DMS79 treated with DMSO at 0.1 percent for 48 hours (cell line): ENCODE data around the gene EGLN2.
"Not testable (repeated sequence)": the region's sequence is repeated elsewhere in the genome, so short reads cannot be mapped to it uniquely, and the experiment has no call there.

Experiments
- DNase-seq: peaks from one replicate; lab custom pipeline; 2025; lab: John Stamatoyannopoulos, UW

EGLN2 gene

DNA sequence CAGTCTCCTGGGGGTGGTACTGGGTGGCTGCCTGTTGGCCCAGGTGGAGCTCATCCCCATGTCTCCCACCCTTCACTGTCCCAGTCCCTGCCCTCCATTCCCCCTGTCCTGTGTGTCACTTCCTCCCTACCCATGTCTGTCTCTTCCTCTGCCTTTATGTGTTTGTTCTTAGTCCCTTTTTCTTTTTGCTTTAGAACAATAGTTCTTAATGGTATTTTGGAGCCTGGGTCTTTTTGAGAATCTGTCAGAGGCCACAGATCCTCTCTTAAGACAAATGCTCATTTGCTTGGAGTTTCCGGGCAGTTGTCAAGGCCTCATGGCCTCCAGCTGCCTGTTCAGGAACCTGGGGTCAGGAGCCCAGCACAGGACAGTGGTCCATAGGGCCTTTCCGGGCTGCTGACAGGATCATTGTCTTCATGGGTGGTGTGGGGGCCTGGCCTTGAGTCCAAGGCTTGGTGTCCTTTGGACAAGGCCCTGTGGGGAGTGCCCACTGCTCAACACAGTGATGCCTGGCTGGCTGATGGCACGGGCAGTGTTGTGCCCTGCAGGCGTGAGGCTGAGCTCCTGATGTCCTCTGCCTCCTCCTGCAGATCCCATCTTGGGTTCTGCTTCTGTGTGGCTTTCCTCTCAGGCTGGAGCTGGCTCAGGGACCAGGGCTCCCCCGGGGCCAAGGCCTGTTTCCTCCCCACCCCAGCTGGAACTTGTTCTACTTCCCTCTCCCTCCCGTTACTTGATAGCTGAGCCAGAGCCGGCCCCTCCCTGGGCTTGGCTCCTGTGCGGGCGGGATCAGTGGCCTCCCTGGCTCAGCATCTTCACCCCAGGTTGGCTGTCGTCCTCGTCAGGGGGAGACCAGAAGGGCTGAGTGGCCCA, 3.5 kb downstream of the EGLN2 start:
- no peak for DNase-seq

DNA sequence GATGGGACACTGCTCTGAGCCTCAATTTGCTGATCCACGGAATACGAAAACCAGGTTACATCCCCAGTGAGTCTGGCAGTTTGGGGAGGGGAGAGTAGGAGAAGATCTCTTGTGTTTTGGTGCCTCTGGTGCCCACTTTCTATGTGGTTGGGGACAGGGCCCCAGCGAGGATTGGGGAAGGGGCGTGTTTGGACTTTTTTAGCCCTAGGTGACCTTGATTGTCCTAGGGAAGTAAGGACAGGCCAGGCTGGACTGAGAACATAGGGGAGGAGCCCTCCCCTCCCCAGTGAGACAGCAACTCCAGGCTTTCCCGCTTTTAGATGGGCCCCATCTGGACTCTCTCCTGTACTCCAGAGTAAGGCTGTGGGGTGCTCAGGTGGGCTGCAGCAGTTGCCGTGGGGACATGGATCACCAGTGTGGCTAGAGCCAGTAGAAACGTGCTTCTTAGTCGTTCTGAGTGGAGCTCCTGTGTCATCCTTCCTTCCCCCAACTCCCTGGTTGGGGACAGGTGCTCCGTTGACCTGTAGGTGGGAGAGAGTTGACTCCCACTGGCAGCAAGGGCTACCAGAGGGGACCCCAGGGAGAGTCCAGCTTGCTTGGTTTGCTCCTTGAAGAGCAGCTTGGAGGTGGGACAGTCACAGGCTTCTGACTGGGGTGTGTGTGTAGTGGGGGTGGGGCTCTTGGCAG, 4.3 kb downstream of the EGLN2 start:
- DNase-seq: no peak

DNA sequence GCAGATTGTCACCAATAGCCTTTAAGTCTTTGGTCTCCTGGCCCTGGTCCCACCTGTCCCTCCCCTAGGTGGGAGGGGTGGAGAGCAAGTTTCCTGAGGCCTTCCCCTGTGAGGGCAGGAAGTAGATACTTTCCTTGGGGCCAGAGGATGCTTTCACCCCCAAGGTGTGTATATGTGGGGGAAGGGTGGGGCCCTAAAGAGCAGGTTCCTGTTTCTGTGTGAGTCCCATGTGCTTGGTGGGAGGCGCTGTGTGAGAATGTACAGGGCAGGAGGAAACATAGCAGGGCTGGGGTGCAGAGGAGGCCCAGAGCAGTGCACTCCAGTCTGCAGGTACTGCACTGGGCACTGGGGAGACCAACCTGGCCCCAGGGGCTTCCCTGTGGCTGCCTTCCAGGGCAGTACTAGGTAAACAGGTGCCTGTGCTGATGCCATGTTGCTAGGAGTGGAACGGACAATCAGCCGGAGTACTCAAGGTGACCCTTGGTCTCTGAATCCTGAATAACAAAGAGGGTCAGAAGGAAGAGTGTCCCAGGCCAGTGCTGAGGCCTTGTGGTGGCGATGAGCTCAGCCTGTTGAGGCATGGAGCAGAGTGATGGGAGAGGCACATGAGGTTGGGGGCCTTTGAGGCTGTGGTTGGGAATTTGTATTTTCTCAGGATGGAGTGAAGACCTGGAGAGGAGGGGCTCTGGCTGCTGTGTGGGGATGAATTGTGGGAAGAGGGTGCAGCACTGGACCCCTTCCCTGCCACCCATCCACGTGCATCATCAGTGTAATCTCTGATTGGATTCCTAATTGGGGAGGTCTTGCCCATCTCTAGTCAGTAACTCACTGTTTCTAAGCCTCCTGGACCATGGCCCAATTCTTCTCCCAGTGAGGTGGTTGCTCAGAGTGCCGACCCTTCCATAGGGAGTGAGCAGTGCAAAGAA, 5.1 kb downstream of the EGLN2 start:
- no peak for DNase-seq

DNA sequence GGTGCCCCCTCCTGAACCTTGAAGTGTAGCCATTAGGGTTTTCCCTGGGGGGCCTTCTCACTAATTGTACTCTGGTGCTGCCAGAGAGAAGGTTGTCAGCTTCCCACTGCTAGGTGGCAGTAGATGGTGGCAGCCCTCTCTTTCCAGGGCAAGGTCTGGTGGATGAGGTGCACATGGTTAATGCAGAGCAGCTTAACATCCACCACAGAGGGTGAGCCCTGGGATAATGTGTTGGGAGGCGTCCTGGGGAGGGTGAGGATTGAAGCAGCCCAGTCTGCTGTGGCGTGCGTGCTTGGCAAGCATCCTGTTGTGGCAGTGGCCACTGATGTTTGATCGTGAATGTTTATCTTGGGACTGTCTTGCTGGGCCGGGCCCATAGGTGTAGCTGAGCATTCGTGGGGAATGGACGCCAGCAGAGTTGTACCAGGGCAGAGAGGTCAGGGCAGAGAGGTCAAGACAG, 5.8 kb downstream of the EGLN2 start:
- no peak for DNase-seq

DNA sequence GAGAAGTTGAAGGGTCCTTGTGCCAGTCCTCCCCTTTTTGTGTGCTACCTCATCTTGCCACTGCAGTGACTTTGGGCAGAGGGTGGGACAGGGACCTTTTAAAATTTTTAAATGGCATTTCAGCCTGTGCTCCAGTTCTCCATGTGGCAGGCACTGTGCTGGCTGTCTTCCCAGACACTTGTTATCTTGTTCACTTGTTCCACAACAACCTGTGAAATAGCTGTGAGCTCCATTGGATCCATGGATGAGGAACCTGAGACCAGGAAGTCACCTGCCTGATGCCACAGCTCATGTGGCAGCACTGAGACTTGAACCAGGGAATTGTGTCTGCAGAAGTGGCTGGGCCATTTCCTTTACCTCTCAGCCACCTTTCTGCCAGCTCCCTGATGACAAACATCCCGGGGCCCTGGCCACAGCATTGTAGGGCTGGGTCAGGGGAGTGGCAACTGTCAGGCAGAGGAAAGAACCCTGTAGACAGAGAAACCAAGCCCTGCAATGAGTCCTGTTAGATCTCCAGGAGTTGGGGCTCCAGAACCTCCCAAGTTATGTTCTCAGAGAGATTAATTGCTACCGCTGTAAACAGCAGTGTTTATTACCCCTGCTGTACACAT, 6.4 kb downstream of the EGLN2 start:
- DNase-seq: no peak

DNA sequence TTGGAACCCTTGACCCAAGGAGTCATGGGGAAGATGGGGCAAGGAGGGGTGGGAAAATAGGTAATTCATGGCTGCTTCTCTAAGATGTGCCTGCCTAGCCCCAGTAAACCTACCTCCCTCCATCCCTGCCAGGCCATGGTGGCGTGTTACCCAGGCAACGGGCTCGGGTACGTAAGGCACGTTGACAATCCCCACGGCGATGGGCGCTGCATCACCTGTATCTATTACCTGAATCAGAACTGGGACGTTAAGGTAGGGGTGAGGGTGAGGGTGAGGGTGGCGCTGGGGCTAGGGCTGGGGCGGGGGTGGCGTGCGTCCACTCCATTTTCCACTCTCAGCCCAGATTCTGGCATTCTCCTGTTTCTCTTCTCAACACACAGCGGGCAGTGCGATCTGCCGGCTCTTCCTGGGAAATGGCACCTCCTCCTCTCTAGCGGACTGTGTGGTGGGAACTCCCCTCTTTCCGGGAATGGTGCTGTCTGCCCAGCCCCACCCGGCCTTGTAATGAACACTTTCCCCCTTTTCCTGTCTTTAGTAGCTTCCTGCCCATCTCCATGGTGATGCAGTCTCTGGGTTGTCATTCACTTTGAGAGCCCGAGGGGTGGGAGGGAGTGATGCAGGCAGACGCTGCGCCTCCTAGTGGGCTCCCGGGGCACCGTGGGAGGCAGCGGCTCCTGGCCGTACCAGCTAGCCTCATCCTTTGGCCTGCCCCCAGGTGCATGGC, 7.6 kb downstream of the EGLN2 start:
- no peak for DNase-seq

DNA sequence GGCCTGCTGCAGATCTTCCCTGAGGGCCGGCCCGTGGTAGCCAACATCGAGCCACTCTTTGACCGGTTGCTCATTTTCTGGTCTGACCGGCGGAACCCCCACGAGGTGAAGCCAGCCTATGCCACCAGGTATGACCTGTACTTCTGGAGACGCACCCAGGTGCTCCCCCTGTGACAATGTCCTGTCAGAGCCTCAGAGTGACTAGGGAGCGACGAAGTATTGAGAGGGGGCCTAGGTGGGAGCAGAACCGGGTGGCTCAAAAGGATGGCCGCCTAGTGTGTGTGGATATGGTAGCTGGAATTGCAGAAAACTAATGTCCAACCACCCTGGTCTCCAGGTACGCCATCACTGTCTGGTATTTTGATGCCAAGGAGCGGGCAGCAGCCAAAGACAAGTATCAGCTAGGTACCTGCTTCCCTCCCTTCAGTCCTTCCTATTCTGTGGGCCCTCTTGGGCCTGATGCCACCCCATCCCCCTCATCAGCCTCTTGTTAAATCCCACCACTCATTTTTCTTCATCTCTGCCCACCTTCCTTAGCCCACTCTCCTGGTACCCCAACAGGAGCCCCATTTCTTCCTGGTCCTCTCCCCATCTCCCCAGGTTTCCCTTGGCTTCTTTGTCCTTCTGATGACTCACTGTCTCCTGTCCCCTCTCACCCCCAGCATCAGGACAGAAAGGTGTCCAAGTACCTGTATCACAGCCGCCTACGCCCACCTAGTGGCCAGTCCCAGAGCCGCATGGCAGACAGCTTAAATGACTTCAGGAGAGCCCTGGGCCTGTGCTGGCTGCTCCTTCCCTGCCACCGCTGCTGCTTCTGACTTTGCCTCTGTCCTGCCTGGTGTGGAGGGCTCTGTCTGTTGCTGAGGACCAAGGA, 8.4 kb downstream of the EGLN2 start:
- DNase-seq: no peak

DNA sequence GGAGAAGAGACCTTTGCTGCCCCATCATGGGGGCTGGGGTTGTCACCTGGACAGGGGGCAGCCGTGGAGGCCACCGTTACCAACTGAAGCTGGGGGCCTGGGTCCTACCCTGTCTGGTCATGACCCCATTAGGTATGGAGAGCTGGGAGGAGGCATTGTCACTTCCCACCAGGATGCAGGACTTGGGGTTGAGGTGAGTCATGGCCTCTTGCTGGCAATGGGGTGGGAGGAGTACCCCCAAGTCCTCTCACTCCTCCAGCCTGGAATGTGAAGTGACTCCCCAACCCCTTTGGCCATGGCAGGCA, 9.0 kb downstream of the EGLN2 start:
- no peak for DNase-seq

DNA sequence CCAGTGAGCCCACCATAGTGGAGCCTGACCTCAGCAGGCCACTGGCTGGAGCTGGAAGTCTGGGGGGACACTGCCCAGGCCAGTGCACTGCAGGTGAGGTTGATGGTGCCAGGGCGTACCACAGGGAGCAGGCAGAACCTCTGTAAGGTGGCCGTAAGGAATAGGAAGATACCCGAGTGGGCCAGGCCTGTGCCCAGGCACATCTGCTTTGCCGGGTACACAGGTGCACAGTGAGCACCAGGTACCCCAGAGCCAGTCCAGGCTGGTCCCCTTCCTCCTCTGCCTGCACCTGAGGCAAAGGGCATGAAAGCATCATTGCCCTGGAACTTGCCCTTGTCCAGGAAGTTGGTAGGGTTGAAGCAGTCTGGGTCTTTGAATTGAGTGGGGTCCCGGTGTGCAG, 9.5 kb downstream of the EGLN2 start:
- DNase-seq: no peak

DNA sequence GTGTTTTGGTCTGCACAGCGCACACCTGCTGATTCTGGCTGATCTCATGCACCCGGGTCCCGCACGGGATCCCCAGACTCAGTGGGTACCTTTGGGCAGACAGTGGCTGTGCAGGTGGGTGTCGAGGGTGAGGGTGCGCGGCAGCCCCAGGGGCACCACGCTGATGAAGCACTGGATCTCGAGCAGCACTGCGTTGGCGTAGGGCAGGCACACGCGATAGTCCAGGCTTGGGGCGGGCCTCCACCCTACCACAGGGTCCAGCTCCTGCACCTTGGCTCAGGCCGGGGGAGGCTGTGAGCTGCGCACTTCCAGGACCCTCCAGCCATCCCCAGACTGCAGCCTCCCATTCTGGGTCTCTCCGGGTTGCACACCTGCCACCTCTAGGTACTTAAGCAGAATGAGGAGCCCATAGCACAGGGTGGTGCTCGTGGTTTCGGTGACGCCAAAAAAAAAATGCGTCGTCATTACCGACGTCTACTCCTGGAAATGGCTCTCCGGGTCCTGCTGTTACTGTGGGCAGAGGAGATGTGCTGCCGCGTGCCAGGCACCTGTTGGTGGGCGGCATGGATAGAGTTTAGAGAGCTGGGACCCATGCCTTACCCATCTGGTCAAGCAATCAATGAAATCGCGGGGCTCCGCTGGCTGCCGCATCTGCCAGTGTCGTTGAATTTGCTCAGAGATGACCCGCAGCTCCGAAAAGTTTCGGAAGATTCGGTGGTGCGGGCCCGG, 10.5 kb downstream of the EGLN2 start:
- no peak for DNase-seq

DNA sequence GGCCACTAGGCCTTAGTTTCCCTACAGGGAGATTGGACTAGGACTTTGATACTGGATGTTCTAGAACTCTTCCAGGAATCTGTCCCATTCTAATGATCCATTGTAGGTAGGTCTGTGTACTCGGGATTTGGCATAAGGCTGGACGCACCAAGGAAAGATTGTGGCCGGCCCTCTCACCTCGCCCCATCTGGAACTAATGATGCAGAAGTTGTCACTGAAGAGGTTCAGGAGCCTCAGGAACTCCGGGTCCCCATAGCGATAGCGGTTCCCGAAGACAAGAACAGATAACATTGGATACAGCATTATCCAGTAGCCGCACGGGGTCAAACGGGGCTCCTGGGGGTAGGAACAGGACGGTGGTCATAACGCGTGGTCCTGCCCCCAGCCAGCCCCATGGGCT, 11.2 kb downstream of the EGLN2 start:
- DNase-seq: no peak

DNA sequence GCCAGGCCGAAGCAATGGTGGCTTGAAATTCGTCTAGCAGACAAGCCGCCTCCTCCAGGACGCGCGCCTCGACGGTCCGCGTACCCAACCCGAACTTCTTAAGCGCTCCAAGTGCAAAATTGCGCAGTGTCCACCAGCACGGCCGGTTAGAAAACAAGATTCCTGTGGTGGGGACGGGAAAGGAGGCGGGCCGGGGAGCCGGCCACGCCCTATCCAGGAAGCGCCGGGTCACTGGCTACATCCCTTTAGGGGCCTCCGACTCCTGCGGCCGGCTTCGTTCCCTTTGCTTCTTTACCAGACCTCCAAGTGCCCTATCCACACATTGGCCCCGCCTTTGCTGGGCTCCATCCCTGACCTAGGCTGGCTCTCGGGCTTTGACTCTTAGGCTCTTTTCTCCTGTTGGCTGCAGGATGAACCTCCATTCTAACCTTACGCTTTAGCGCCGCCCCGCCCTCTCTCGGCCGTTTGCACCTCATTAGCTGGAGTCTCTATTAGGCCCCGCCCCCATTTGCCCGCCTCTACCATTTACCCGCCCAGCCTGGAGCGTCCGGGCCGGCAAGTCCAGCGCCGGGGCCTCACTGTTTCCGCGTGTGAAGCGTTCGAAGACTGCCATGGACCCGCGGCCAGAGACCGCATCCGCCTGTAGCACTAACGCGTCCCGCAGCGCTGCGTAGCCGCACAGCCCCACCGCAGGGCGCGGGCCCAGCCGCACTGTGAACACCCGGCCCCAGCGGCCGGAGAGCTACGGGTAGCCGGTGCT, 11.8 kb downstream of the EGLN2 start:
- not testable (repeated sequence) for DNase-seq

DNA sequence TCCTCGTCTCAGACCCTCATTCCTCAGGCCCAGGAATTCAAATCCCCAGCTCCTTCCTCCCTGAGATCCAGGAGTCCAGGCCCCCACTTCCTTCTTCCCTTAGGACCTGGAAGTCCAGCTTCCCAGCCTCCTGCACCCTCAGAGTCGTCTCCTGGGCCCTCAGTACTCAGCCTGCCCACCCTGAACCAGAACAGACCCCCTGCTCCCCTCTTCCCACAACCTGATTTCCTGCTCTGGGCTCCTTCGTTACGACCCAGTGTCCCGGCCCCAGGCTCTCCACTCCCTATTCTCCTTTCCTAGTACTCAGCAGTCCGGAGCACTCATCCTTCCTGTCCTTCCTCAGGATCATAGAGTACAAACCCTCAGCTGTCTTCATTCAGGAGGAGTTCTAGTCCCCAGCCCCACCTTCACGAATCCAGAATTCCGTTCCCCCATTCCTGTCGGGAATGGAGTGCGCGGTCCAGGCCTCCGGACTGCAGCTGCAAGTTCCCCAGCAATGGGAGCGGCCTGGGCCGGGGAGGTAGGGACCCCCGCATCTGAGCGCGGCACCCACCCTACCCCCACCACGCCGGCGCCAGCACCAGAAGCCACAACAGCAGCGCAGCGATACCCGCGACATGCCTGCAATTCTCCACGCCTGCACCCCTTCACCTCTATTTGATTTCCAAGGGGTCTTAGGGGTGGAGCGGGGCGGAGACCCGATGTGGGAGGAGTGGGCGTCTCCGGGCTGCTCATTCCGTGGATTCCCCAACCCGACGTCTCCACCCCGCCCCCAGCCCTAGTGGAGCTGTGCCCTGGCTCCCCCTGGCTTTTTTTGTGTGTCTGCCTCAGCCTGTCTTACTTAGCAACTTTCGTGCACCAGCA, 12.7 kb downstream of the EGLN2 start:
- no peak for DNase-seq

DNA sequence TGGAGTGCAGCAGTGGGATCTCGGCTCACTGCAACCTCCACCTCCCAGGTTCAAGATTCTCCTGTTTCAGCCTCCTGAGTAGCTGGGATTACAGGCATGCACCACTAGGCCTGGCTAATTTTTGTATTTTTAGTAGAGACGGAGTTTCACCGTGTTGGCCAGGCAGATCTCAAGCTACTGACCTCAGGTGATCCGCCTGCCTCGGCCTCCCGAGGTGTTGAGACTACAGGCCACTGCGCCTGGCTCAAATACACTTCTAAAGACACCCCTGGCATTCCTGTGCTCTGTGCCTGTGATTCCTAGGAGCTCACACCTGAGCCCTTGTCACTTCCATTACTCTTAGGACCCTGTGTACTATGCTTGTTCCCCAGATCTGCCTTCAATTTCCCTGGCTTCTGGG, 13.6 kb downstream of the EGLN2 start:
- DNase-seq: not testable (repeated sequence)

DNA sequence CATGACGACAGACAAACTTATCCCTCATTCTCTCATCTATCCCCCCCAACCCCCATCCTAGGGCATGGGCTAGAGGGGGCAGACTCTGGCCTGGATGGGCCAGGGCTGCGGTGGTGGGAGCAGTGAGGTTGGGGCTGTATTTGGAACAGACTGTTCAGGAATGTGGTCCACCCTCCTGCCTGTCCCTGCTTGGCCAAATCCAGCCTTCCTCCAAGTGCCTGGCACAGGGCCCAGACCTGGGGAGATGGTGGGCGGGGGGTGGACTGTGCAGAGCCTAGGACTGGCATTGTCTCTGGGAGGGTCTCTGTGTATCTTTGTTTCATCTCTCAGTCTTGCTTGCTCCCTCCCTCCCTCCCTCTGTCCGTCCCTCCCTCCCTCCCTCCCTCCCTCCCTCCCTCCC, 14.2 kb downstream of the EGLN2 start:
- no peak for DNase-seq

DNA sequence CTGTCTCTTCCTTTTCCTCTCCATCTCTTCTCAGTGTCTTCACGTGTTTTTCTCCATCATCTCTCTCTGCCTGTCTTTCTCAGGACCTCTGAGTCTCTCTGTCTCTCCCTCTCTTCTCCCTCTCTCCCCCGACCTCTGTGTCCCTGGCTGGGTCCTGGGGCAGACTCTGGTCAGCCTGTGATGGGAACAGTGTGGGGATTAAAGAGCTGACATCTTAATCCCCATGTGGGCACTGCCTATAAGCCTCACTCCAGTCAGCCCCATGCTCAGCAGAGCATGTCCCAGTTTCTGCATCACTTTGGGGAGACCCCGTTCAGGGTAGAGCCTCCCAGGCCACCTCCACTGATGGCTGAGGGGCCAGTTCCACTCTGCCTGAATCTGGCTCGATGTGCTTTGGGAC, 16.2 kb downstream of the EGLN2 start:
- DNase-seq: no peak

DNA sequence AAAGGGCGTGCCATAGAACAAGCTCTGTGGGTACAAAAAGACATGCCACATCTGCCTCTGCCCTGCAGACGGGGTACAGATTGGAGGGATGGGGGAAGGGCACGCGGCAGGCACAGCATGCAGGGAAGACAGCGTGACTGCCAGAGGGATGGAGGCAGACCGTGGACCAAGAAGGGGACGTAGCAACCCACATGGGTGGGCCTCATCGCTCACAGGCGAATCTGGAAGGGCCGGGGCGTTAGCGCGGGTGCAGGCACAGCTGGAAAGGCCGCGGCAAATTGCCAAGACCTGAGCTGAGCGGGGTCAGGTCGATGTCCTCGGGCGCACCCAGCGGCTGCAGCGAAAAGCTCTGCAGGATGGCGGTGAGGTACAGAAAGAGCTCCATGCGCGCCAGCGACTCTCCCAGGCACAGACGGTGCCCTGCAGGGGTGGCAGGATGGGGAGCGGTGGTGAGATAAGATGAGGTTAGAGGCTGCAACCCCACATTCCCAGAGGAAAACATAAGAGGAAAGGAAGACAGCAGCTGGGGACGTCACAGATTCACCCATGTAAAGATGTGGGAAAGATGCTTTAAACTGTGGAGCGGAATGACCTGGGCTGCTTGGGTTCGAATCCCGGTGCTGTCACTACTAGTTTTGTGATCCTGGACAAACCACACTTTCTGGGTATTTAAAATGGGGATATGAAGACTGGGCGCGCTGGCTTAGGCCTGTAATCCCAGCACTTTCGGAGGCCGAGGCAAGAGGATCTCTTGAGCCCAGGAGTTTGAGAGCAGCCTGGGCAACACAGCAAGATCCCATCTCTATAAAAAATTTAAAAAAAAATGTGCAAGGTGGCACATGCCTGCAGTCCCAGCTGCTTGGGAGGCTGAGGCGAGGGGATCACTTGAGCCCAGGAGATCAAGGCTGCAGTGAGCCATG, 19.7 kb downstream of the EGLN2 start:
- DNase-seq: peak; percentile 40
